ENCODE data around the gene CALB2.
A peak's percentile ranks its signal among the peaks of the same experiment; 100 is the strongest.
"Not testable (repeated sequence)": the region's sequence is repeated elsewhere in the genome, so short reads cannot be mapped to it uniquely, and the experiment has no call there.

Gene CALB2

DNA sequence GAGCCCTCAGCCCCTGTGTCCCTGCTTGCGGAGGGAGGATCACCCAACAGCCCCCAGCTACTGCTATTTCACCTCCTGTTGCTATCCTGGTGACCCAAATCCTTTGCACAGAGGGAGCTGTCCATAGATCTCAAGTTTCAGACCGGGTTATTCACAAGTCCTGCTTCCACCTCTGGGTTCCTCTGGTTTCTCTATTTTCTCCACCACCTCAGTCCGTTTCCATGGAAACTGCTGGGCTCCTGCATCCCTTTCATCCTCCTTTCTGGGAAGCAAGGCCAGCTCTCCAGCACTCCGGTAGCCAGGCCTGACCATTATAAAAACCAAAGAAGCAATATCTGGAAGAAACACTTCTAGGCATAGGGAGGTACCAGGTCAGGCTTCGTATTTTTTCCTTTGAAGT, 4.8 kb upstream of the CALB2 start:
- no peak for DNase-seq

DNA sequence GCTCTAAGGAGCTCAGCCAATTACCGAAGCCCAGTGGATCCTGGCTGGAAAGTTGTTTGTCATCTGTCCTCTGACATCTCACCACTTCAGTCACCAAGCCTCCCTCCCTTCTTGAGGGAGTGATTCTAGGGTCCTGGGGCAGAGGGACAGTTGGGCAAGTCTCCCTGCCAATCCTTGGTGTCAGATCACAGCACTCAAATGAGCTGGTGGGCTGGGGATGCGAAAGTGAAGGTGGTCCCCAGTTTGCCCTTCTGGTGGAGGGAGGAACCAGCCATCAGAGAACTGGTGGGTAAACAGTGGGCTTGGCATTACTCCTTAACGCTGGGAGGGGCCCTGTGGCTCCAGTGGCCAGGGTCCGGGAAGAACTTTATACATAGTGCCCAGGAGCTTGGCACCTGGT, 4.4 kb upstream of the CALB2 start:
- no peak for DNase-seq

DNA sequence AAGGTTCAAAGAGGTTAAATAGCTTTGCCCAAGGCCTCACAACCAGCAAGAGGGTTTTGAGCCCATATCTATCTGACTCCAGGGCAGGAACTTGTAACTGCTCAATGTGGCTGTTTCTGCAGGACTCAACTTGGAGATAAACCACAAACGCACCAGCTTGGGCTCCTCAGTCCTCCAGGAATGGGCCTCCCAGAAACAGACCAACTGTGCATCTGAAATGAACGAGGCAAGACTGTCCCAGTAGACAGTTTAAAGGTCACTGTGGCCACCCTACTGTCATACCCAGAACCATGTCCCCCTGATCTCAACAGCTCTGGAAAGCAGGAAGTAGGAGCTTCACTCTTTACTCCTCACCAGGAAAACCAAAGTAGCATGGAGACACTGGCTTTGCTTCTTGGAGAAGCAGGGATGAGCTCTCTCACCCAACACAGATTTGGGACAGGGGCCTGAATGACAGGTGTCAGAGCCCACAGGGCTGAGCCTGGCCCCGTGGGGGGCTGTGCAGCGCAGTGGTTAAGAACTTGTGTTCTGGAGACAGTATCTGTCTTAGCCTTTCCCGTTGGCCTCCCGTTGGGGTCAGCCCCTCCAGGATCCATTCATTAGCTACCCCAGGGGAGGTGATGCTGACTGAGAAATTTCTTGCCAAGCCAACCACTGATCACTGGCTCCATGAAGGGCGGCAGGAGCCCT, 2.3 kb upstream of the CALB2 start:
- DNase-seq, result no peak

DNA sequence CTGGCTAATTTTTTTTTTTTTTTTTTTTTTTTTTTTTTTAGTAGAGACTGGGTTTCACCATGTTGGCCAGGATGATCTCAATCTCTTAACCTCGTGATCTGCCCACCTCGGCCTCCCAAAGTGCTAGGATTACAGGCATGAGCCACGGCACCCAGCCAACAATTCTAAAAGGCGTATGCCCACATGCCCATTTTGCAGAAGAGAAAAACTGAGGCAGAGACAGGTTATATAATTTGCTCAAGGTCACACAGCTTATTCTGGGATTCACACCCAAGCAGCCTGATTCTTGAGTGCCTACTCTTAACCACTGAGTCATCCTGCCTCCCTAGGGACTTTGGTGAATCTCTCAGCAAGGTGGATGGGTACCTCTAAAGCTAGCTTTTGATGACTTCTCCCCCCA, 1.6 kb upstream of the CALB2 start:
- not testable (repeated sequence) for DNase-seq

DNA sequence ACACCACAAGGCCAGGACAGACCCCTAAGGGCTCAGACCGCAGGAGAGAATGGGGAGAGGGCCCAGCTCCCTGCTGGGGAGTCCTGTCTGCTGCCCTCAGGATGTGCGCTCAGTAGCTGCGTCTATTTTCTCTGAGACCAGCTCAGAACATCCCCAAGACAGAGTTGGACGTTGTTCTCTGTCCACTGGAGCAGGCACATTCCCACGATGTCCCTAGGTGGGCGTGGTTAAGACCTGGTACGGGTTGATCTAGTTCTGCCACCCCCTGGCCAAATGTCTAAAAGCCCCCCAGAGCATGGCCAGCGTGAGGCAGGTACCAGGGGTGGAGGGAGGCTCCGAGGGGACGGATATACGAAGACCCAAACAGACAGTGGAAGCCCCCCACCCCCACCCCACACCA, 842 bp upstream of the CALB2 start:
- no peak for DNase-seq

DNA sequence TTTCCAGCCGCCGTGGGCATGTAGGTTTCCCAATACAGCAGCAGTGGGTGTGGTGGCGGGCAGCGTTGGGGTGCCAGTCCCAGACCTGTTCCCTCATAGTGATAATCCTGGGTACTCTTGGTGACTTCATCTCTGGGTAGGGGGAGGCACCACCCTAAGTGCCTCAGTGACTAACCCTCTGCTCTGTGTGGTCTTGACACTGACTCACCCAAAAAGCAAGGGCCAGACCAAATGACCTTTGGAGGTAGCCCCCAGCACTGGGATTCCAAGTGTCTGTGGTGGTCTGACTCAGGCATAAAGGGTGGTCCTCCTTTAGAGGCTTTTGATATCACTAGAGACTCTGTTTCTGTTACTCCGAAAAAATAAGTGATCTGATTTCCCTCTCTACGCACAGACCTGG, 908 bp downstream of the CALB2 start:
- DNase-seq, result no peak

DNA sequence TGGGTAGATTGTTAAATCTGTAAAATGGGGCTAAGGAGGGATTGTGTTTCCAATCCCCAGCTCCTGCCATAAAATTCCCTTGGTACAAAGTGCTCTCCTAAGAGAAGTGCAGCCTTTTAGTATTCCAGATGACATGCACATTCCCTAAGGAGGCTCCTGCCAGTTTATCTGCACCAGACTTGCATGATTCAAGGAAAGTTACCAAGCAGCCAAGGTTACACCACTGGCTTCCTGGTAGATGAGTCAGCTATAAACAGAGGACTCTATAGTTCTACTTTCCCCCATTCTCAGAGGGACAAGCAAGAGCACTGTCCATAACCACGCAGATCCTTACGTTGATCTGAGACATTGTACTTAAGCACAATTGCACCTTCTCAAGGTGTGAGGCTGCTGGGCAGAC, 1.9 kb downstream of the CALB2 start:
- peak; percentile 39 for DNase-seq

DNA sequence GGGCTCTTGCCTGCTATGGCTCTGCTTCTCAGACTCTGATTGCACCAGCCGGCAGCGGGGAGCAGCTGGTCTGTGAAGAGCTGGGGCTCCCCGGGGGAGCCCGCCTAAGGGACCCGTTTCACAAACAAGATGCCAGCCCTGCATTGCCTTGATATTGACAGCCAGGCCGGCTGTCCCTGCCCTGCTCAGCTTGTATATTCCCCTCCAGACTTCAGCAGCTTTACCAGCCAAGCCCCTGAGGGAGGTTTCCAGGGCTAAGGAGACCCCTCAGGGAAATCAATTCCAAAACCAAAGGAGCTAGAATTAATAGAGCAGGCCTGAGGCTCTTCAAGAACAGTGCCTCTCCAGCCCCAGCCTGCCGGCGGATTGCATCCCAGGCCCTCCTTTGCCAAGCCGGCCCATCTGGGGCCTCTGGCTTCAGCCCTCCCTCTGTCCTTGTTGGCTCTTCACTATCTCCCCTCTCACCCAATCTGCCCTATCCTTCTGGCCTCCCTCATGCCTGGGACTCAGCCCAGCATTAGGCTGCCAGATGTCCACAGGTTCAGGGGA, 5.7 kb downstream of the CALB2 start:
- no peak for DNase-seq

DNA sequence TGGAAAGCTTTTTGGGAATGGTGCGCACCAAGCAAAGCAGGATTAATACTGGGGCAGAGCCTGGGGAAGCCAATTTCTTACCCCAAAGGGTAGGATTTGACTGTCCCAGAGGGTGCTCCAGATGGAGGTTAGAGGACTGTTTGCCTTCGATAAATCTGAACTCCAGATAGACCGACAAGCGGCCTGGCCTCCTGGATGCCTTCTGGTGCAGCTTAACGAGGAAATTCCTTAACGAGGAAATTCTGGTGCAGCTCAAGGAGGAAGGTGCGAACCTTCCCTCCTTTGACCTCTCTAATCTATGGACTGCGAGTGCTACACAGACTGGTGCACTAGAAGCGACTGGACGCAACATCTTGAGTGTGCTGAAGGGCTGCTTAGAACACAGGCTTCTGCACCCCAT, 6.5 kb downstream of the CALB2 start:
- no peak for DNase-seq

DNA sequence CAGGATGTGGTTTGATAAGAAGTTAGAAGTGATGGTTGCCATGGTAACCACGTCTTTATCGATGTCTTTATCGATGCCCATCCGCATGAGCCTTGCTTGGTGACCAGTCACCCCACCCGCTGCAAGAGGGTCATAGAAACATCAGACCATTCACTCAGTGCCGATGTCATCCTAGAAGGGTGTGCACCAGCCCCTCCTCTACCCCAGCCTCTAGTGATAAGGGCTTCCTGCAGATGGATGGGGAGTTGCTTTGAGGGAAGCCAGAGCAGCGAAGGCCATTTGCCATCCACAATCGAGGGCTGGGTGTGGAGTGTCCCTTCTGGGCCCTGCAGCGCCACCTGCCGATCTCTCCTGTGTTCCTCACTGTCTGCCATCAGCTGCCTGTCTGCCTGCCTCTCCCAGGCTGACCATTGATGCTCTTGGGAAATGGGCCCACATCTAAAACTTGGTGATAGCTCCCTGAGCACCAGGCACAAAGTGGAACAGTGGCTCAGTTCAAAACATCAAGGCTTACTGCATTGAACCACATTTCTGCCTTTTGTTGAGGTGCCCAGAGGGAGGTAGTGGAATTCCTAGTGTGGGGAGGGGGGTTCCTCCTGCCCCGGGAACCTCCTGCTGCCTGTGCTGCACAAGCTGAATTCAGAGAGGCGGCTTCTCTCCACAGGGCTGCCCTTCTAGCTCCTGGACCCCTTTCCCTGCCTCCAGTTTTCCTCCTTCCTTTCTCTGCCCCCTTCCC, 8.9 kb downstream of the CALB2 start:
- DNase-seq, result peak; percentile 93

DNA sequence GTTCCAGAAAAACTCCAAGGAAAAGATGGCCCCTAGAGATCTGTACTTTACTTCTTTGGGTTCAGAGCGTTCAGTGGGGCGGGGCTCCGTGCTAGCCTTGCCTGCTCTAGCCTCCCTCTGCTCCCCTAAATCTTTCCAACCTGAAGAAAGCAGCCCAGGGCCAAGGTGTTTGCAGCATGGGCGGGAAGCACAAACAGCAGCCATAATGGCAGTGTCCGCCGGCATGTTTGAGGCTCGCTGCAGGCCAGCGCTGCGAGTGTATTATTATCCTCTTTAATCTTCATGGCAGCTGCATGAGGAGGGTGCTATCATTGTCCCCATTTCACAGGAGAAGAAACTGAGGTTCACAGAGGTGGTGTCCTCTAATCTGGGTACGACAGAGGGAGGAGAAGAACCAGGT, 10.4 kb downstream of the CALB2 start:
- DNase-seq, result no peak

DNA sequence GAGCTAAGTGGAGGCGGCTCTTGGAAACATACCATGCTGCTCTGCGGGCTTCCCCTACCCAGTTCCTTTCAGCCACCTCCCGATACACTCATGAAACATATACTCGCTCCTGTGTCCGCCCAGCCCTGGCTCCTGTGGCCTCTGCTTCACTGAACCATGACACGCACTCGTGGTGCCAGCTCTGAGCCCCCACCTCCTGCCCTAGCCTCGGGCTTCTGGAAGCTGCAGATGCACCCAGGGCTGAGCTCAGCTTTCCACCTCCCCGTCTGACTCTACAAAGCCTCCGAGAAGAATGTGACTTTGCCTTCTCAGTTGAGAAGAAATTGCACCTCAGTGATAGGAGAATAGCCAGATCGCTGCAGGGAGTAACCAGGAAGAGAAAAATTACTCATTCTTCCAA, 11.0 kb downstream of the CALB2 start:
- no peak for DNase-seq

DNA sequence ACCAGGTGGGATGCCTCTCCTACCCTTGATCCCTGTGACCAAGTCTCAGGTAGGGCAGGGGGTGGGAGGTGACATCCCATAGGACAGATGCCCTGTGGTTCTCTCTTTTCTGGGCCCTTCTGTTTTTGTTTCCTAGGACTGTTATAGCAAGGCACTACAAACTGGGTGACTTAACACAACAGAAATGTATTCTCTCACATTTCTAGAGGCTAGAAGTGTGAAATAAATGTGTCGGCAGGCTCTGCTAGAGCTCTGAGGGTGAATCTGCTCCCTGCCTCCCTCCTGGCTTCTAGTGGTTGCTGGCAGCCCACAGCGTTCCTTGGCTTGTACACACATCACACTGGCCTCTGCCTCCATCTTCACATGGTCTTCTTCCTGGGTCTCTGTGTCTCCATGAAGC, 12.7 kb downstream of the CALB2 start:
- DNase-seq, result no peak

DNA sequence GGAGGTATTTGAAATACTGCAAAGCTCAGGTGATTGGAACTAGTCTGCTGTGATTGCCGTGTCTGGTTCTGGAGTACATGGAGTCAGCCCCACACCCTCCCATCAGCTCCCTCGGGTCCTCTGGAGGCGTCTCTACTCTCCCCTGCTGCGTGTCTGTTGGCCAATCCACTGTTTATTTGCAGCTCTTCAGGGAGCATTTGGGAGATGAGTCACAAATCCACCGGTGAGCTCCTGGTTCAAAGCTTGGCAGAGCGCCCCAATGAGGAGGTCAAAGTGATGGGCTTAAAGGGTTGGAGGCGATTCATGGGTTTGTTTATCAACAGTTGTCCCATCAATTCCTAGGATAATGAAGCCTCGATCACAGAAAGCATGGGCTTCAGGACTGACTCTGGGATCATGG, 14.6 kb downstream of the CALB2 start:
- DNase-seq, result no peak

DNA sequence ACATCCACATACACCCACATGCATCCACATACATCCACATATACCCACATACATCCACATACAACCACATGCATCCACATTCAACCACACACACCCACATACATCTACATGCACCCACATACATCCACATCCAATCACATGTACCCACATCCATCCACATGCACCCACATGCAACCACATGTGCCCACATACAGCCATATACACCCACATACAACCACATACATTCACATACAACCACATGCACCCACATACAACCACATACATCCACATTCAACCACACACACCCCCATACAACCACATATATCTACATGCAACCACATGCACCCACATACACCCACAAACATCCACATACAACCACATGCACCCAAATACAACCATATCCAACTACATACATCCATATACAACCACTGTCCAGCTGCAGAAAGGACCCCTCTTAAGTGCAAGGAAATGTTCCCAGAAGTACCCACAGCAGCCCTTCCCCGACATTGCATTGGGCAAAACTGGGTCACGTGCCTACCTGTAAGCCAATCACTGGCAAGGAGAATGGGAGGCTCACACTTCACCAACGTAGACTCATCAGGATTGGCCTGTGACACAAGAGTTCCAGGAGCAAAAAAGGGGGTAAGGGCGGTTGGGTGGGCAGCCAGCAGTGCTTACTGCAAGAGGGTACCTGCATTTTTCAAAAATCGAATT, 18.1 kb downstream of the CALB2 start:
- no peak for DNase-seq

DNA sequence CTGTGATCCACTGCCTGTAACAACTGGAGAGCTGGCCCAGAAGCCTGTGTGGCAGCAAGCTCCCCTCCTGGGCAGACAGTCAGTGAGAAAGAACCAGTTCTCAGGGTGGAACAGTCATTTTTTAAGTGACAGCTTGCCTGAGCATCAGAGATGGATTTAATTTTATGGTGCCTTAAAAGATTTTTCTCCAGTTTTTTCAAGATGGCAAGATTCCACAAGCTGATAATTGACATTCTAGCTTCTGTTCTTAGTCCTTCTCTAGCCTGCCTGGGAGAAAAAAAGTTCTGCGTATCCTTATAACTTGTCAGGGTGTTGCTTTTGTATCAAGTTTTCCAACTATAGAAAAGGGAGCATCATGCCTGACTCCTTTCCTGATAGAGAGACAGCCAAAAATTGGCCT, 21.2 kb downstream of the CALB2 start:
- DNase-seq, result no peak

DNA sequence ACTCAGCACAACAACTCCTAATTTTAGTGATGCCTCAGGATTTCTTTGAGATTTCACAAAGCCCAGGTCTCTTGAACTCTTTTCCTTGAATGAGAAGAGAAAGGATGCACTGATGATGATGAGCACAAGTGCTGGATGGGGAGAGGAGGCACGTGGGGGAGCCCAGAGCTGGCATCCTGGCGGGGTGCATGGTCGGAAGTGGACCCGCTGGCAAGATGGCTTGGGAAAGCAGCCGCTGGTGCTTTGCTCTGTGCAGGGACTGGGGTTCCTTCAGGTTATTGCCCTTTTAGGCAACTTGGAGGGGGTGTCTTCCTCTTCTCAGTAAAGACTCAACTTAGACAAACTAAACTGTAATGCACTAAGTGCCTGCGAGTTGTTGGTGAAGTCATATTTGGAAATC, 22.3 kb downstream of the CALB2 start:
- DNase-seq, result no peak

DNA sequence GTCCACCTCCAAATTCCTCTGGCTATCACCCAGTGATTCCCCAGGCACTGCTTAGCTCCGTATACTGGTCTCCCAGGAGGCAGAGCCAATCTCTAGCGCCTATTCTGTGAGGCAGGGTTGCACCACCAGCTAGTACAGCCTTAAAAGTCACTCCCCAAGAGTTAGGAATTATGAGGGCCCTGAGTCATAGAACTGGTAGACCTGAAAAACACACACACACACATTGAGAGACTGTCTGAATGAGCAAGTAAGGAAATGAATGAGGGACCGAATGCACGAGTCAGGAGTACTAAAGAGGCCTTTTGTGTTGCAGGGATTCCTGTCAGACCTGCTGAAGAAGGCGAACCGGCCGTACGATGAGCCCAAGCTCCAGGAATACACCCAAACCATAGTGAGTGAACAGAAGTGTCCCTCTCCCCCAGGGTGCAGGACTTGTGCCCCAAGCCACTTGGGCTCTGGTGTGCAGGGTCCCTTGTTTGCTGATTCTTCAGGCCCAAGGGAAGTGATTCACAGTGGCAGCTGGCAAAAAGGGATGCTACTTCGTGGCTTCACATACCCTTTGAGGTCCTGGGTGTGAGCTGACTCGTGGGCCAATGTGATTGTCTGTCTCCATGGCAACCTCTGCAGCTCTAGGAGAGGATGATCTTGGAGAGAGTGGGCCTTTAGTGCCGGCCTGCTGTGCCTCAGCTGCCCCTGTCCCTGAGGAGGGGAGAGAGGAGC, 24.7 kb downstream of the CALB2 start:
- DNase-seq, result no peak

DNA sequence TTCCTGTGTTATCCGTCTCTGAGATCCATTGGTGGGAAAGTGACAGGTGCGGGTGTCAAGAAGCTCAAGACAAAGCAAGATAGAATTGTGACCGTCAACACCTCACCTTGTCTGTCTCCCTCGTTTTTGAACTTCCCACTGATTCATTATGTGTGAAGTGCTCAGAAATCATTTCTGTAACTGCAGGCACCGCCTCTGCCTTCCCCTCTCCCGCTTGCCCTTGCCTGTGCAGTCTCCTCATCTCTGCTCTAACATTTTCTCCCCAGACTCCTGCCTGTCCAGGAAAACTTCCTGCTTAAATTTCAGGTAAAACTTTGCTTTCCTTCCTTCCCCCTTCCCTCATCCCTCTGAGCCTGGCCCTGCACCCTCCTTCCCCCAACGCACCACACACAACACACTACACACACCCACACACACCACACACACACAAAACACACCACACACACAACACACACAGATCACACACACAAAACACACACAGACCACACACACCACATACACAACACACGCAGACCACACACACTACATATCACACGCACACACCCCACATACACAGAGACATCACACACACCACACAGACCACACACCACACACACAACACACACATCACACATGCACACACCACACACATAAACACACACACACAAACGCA, 25.7 kb downstream of the CALB2 start:
- DNase-seq, result no peak

DNA sequence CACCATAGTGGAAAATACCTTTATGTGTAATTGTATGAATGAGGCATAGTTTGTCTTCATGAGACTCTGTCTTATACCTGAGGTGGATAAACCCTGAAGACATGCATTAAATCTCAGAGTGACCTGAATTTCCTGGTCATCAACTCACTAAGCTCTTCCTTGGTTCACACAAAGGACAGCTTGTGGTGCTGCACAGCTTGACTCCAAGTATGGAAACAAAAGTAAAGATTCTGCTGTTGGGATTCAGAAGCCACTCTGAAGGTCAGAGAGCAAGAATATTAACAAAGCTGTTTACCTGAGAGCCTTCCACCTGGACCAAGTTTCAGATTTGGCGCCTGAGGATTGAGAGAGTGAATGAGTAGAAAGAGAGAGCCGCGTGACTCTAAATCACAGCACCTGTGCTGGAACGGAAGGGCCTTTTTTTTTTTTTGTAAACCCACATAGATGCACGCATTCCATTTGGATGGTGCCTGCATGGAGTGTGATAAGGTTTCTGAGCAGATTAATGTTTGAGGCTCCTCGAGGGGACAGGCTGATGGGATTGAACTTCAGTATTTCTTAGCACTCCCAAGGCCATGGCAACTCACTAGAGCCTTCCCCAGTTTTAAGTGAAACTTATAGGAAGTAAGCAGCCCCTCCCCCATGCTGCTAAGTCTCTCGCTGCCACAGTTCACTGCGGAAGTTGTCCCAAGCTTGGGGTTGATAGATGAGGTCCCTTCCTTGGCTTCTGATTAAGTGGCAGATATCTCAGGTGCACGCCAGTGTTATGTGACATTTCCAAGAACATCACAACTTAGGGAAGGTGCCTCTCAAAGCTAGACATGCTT, 28.7 kb downstream of the CALB2 start:
- DNase-seq, result peak; percentile 34

DNA sequence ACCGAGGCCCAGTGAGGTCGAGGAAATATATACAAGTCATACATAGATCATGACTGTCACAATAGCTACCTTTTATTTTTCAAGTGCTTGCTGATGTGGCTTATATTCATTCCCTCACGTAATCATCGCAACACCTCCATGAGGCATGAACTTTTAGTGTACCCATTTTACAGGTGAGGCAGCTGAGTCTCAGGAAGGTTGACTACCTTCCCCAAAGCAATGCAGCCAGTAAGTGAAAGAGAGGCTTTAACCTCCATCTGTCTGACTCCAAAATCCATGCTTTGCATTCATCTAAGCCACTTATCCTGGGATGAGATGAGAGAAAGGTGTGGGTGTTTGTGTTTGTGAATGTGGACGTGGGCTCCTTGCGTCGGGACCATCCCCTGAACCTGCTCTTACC, 30.8 kb downstream of the CALB2 start:
- no peak for DNase-seq

DNA sequence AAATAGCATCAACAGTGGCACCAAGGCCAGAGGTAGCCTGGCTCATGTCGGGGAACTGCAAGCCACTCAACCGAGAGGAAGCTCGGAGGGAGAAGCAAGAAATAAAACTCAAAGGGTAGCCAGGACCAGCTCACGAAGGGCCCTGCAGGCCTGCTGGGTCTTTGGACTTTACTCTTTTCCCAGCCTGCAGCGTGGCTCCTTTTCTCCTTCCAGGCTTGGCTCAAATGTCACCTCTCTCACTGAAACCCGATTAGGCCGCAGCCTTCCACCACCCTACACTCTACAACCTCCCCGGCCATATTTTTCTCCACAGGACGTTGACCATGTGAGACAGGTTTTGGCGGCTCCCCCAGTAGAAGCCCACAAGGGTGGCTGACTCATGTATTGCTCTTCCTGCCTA, 38.1 kb downstream of the CALB2 start:
- no peak for DNase-seq
